Measurements from ENCODE around the gene SMOC2.

DNA sequence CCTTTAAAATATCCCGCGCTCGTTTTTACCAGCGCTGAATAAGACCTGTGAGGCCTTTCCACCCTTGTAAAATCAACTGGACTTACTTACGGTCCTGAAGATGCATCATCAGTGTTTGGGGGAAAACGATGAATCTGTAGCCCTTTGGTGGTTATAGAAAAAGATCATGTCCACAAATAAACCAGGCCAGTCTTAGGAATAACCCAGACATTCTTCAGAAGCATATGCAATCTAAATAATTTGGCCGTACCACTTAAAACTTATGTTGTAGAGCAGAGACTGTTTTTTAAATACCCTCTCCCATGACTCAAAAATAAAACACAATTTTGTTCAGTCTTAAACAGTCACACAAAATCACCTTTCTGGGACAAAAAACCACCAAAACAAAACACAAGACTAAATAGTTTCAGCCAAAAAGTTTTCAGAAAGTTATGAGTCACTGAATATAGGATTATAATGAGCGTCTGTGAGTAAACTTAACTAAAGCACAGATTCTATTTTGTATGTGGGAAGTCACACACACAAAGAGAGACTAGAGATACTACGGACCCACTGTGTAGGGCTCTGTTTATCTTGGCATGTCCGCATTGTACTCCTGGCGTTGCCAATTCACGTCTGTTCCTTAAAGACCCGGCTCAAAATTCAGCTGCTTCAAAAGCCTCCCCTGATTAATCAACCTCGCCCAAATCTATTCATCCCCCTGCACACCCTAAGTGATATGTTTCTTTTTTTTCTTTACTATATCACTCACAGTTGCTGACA lies 26.5 kb upstream of the SMOC2 start:
- TF ChIP-seq GATA2 (IDR thresholded peaks at IDR 0.05; ENCODE audit: low read depth, low read length) (no peak), GATA3 (IDR thresholded peaks at IDR 0.05; ENCODE audit: low read depth, low read length) (no peak)

Data from SH-SY5Y (cell line).